Measurements from ENCODE around the gene RIPOR2.

The RIPOR2 gene

DNA sequence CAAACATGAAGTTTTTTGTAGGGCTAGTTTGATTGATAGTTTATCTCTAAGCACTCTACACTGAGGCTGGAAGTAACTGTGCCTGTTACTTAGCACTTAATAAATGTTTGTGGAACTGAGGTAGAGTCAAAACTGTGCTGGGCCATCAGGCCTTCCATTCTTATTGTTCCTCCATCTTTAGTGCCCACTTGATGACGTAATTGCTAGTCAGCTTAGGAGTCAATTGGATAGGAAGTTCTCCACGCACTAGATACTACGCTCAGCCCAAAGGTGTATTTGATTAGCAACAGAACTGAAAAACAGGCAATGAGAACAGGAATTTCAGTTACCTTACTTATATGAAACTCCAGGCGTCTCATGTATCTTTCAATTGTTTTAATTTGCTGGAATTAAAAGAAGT lies 67.0 kb downstream of the RIPOR2 start:
- Mint-ChIP-seq H3K27me3 (ENCODE audit: low read depth, poor library complexity) (no peaks in the 10 kb centered on the region), H3K4me3 (no peak overlapping the region), H3K4me1 (peaks cover 12% of the 10 kb centered on the region), H3K36me3 (ENCODE audit: low read depth) (no peaks in the 10 kb centered on the region), H3K27ac (no peak overlapping the region), H3K9me3 (no peaks in the 10 kb centered on the region)
- TF ChIP-seq, protein P1, sequence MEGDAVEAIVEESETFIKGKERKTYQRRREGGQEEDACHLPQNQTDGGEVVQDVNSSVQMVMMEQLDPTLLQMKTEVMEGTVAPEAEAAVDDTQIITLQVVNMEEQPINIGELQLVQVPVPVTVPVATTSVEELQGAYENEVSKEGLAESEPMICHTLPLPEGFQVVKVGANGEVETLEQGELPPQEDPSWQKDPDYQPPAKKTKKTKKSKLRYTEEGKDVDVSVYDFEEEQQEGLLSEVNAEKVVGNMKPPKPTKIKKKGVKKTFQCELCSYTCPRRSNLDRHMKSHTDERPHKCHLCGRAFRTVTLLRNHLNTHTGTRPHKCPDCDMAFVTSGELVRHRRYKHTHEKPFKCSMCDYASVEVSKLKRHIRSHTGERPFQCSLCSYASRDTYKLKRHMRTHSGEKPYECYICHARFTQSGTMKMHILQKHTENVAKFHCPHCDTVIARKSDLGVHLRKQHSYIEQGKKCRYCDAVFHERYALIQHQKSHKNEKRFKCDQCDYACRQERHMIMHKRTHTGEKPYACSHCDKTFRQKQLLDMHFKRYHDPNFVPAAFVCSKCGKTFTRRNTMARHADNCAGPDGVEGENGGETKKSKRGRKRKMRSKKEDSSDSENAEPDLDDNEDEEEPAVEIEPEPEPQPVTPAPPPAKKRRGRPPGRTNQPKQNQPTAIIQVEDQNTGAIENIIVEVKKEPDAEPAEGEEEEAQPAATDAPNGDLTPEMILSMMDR (IDR thresholded peaks at IDR 0.05) = no peak
- DNase-seq = no peak

DNA sequence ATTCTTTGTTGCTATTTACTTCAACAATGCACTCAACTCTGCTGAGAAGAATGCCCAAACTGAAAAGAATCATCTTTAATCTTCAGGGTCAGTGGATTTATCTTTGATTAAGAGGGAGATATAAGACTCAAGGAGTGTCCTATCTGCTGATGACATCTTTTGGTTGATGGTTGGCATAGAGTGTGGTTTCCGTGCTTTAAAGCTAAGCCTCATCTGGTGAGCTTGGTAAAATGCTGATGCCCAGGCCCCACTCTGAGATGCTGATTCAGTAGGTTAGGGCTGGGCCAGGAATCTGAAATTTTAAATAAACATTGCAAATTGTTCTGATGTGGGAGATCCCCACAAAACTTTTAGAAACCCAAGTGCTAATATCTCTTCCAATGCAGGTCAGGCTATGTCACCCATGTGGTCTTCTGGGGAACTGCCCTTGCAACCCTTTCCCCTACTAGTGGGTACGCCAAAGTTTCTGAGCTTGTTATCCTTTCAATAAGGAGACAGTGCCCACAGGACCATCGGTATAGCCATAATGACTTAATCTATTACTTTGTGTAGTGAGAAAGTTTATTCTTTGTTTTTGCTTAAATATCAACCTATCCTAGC lies 68.6 kb downstream of the RIPOR2 start:
- no peaks in the 10 kb centered on the region for H3K9me3 Mint-ChIP-seq
- H3K27me3 Mint-ChIP-seq (ENCODE audit: low read depth, poor library complexity) = no peaks in the 10 kb centered on the region
- H3K4me1 Mint-ChIP-seq = peaks cover 12% of the 10 kb centered on the region
- DNase-seq = no peak
- no peak overlapping the region for H3K27ac Mint-ChIP-seq
- no peaks in the 10 kb centered on the region for H3K36me3 Mint-ChIP-seq (ENCODE audit: low read depth)
- H3K4me3 Mint-ChIP-seq = no peak overlapping the region
- TF ChIP-seq, protein P1 (IDR thresholded peaks at IDR 0.05) = no peak

GRCh38 chr6:24865161-24865560 lies 70.6 kb downstream of the RIPOR2 start:
- DNase-seq = no peak
- Mint-ChIP-seq H3K9me3 (no peaks in the 10 kb centered on the region), H3K27me3 (ENCODE audit: low read depth, poor library complexity) (no peaks in the 10 kb centered on the region), H3K4me1 (peaks cover 12% of the 10 kb centered on the region), H3K27ac (no peak overlapping the region), H3K4me3 (no peak overlapping the region), H3K36me3 (ENCODE audit: low read depth) (no peaks in the 10 kb centered on the region)
- TF ChIP-seq, protein P1 (IDR thresholded peaks at IDR 0.05) = no peak

- TF ChIP-seq, protein P1 (IDR thresholded peaks at IDR 0.05) = no peak
- H3K4me3 Mint-ChIP-seq = no peak overlapping the region
- no peak for DNase-seq
- H3K36me3 Mint-ChIP-seq (ENCODE audit: low read depth) = no peaks in the 10 kb centered on the region
- H3K4me1 Mint-ChIP-seq = peaks cover 21% of the 10 kb centered on the region
- no peaks in the 10 kb centered on the region for H3K27me3 Mint-ChIP-seq (ENCODE audit: low read depth, poor library complexity)
- H3K27ac Mint-ChIP-seq = no peak overlapping the region
- no peaks in the 10 kb centered on the region for H3K9me3 Mint-ChIP-seq
Measured at GRCh38 chr6:24864343-24864742, 71.4 kb downstream of the RIPOR2 start.

- H3K27me3 Mint-ChIP-seq (ENCODE audit: low read depth, poor library complexity) = peaks cover 4% of the 10 kb centered on the region
- no peak overlapping the region for H3K4me3 Mint-ChIP-seq
- H3K9me3 Mint-ChIP-seq = no peaks in the 10 kb centered on the region
- TF ChIP-seq, protein P1 (IDR thresholded peaks at IDR 0.05) = no peak
- H3K27ac Mint-ChIP-seq = no peak overlapping the region
- no peak for DNase-seq
- H3K4me1 Mint-ChIP-seq = peaks cover 45% of the 10 kb centered on the region
- no peaks in the 10 kb centered on the region for H3K36me3 Mint-ChIP-seq (ENCODE audit: low read depth)
Measured at GRCh38 chr6:24861934-24862333, 73.8 kb downstream of the RIPOR2 start.

GRCh38 chr6:24859608-24860200 lies 76.1 kb downstream of the RIPOR2 start:
- Mint-ChIP-seq H3K4me3 (no peak overlapping the region), H3K9me3 (no peaks in the 10 kb centered on the region), H3K4me1 (peaks cover 51% of the 10 kb centered on the region), H3K36me3 (ENCODE audit: low read depth) (no peaks in the 10 kb centered on the region), H3K27ac (no peak overlapping the region), H3K27me3 (ENCODE audit: low read depth, poor library complexity) (peaks cover 4% of the 10 kb centered on the region)
- DNase-seq = no peak
- TF ChIP-seq, protein P1 (IDR thresholded peaks at IDR 0.05) = no peak

Data from nephron progenitor cell (in vitro differentiated cells).